MM.1S (cell line): ENCODE measurements around the gene UBE2U.

Experiments
- CTCF ChIP-seq: fragments of 300-600 bp; sonication (generic); IDR thresholded peaks from 2 replicates; pipeline ENCODE4 v1.5.1; 2016; ENCODE audit warnings: antibody characterized with exemption, low read length, mixed read lengths
- EZH2 ChIP-seq: fragments of 300-600 bp; sonication (generic); optimal IDR thresholded peaks from 2 replicates; pipeline ENCODE3; 2017; ENCODE audit warnings: low read depth, mild to moderate bottlenecking, antibody characterized with exemption, low read length, mixed read lengths
- EZH2phosphoT487 ChIP-seq: fragments of 300-600 bp; sonication (generic); IDR thresholded peaks from 2 replicates; pipeline ENCODE4 v1.6.1; 2018; ENCODE audit warnings: antibody characterized with exemption, low read length

- TF ChIP-seq CTCF = no peak
- no peak for TF ChIP-seq EZH2
- no peak for TF ChIP-seq EZH2phosphoT487
Observed at GRCh38 chr1:64183395-64184002, 19.9 kb upstream of the UBE2U start.
